HCT116 (cell line): ENCODE data around the gene RAB1A. TPM values are rescaled to one million over a fixed set of nuclear protein-coding genes. Genes with fewer than 3 reads are reported as not detected.

ENCODE experiments used
- ATAC-seq: fragments of 200-7000 bp; cut with Tn5 transposase; 2 replicates; pipeline ENCODE4 v1.9.1; 2020; ENCODE audit warnings: mild to moderate bottlenecking, moderate library complexity
- BruUV-seq: library from RNA; stranded (reverse); fragments of 400-500 nt; replicated peaks from 2 replicates; lab custom pipeline; 2021; lab: Mats Ljungman, UMichigan
- CTCF ChIA-PET: fragments of 300-600 bp; sonication (Branson Sonifier 250); formaldehyde crosslinking; loops from one replicate; lab custom pipeline; 2021; ENCODE audit warnings: antibody characterized with exemption; lab: Charles Lee
- POLR2A ChIA-PET: fragments of 300-600, 350-600 bp; sonication (Branson Sonifier 250); formaldehyde crosslinking; loops from one replicate; lab custom pipeline; 2021; ENCODE audit warnings: antibody characterized with exemption; lab: Charles Lee
- RAD21 ChIA-PET, 2 experiments: fragments of 300-600 bp; sonication (Branson Sonifier 250); formaldehyde crosslinking; loops; one replicate each; lab custom pipeline; 2023; ENCODE audit warnings: low total read pairs in 2 of 2; ENCODE audit not compliant: uncharacterized antibody in 2 of 2, unreplicated experiment in 2 of 2, low non-redundant PET in 1 of 2; lab: Charles Lee
- DNase-seq: peaks from one replicate; pipeline ENCODE4 v3.0.0-alpha.2; 2010; ENCODE audit warnings: low read depth, low spot score
- H2AFZ ChIP-seq: fragments of 200-600 bp; shearing (Covaris generic), sonication (generic); 2 replicates; pipeline ENCODE4 v1.6.1; 2017; ENCODE audit warnings: low read depth, mixed run types, mixed read lengths, antibody characterized with exemption, low read length; ENCODE audit not compliant: poor library complexity, severe bottlenecking
- H3K27ac ChIP-seq: 2 replicates; pipeline ENCODE4 v1.5.1; 2012; ENCODE audit warnings: low read depth, low read length
- H3K27me3 ChIP-seq: fragments of 200-600 bp; sonication (generic); 2 replicates; pipeline ENCODE4 v1.6.1; 2016; ENCODE audit warnings: mixed run types, low read length, mixed read lengths; ENCODE audit not compliant: insufficient read depth
- H3K36me3 ChIP-seq, 2 experiments: fragments of 200-500 bp in 1 of 2; fragments of 200-600 bp in 1 of 2; sonication (Bioruptor generic) in 1 of 2; sonication (generic) in 1 of 2; 2 replicates each; pipeline versions ENCODE4 v1.5.1 to v1.6.1; 2014 to 2016; ENCODE audit warnings: low read length in 2 of 2, inconsistent platforms in 1 of 2, mixed read lengths in 1 of 2, mixed run types in 1 of 2; ENCODE audit not compliant: insufficient read depth in 2 of 2, control insufficient read depth in 1 of 2
- H3K4me1 ChIP-seq, 2 experiments: fragments of 200-600 bp in 1 of 2; sonication (generic) in 1 of 2; 2 replicates each; pipeline versions ENCODE4 v1.5.1 to v1.6.1; 2012 to 2017; ENCODE audit warnings: low read length in 2 of 2, inconsistent platforms in 1 of 2, mild to moderate bottlenecking in 1 of 2, mixed read lengths in 1 of 2, mixed run types in 1 of 2, moderate library complexity in 1 of 2; ENCODE audit not compliant: insufficient read depth in 2 of 2, control insufficient read depth in 1 of 2
- H3K4me2 ChIP-seq: fragments of 200-600 bp; sonication (generic); 2 replicates; pipeline ENCODE4 v1.6.1; 2017; ENCODE audit warnings: mixed run types, low read length, mixed read lengths
- H3K4me3 ChIP-seq, 2 experiments: fragments of 200-600 bp in 1 of 2; sonication (generic) in 1 of 2; replicated peaks in 1 of 2; 2 replicates each; pipeline ENCODE4 v1.5.1; 2011 to 2016; ENCODE audit warnings: low read length in 2 of 2, control low read depth in 1 of 2, low read depth in 1 of 2, mild to moderate bottlenecking in 1 of 2, mixed read lengths in 1 of 2, mixed run types in 1 of 2
- H3K79me2 ChIP-seq: fragments of 200-600 bp; sonication (generic); 2 replicates; pipeline ENCODE4 v1.6.1; 2017; ENCODE audit warnings: mild to moderate bottlenecking, mixed run types, low read length, moderate library complexity, mixed read lengths; ENCODE audit not compliant: insufficient read depth
- H3K9ac ChIP-seq: fragments of 200-600 bp; sonication (generic); 2 replicates; pipeline ENCODE4 v1.6.1; 2016; ENCODE audit warnings: low read length, mixed read lengths
- H3K9me2 ChIP-seq: fragments of 200-600 bp; sonication (generic), shearing (Covaris generic); 2 replicates; pipeline ENCODE4 v1.6.1; 2017; ENCODE audit warnings: mixed run types, mild to moderate bottlenecking, moderate library complexity; ENCODE audit not compliant: insufficient read depth
- H3K9me3 ChIP-seq, 2 experiments: fragments of 200-500 bp in 1 of 2; fragments of 200-600 bp in 1 of 2; sonication (Bioruptor generic) in 1 of 2; sonication (generic) in 1 of 2; 2 replicates each; pipeline ENCODE4 v1.6.1; 2014 to 2017; ENCODE audit warnings: low read length in 2 of 2, mixed read lengths in 2 of 2, inconsistent platforms in 1 of 2, low read depth in 1 of 2, mild to moderate bottlenecking in 1 of 2, mixed run types in 1 of 2, moderate library complexity in 1 of 2; ENCODE audit not compliant: control insufficient read depth in 1 of 2, insufficient read depth in 1 of 2
- H4K20me1 ChIP-seq: fragments of 200-600 bp; sonication (generic), shearing (Covaris generic); 2 replicates; pipeline ENCODE4 v1.6.1; 2017; ENCODE audit warnings: mixed run types, mild to moderate bottlenecking, moderate library complexity; ENCODE audit not compliant: insufficient read depth
- CBX3 ChIP-seq: IDR thresholded peaks from 2 replicates; pipeline ENCODE4 v1.6.1; 2012; ENCODE audit warnings: low read depth
- CEBPB ChIP-seq: IDR thresholded peaks from 2 replicates; pipeline ENCODE4 v1.6.1; 2012; ENCODE audit warnings: low read depth
- EZH2 ChIP-seq: fragments of 200-600 bp; sonication (generic); IDR thresholded peaks from 2 replicates; pipeline ENCODE4 v1.6.1; 2017; ENCODE audit warnings: antibody characterized with exemption, mixed run types
- JUND ChIP-seq: IDR thresholded peaks from 2 replicates; pipeline ENCODE4 v1.6.1; 2012
- POLR2AphosphoS5 ChIP-seq: IDR thresholded peaks from 2 replicates; pipeline ENCODE4 v1.6.1; 2011; ENCODE audit warnings: mild to moderate bottlenecking, low read depth, low read length, moderate library complexity
- RAD21 ChIP-seq: IDR thresholded peaks from 2 replicates; pipeline ENCODE4 v1.6.1; 2012; ENCODE audit warnings: low read depth, mild to moderate bottlenecking
- SIN3A ChIP-seq: IDR thresholded peaks from 2 replicates; pipeline ENCODE4 v1.6.1; 2012; ENCODE audit warnings: low read depth
- SRF ChIP-seq: IDR thresholded peaks from 2 replicates; pipeline ENCODE4 v1.6.1; 2012; ENCODE audit warnings: low read depth
- intact Hi-C: fragments of 100-400 bp; cut with micrococcal nuclease; formaldehyde crosslinking; loops from 2 replicates; pipeline ENCODE4 v1.10.0; 2022
- total RNA-seq: library from RNA; stranded (reverse); gene quantifications from one replicate; pipeline ENCODE4 v1.2.1, GENCODE V29; 2021; ENCODE audit not compliant: unreplicated experiment
- TF ChIP-seq, protein P1 (sequence below): IDR thresholded peaks from 2 replicates; pipeline ENCODE4 v1.6.1; 2012
- TF ChIP-seq, protein P2 (sequence below): IDR thresholded peaks from 2 replicates; pipeline ENCODE4 v1.6.1; 2012; ENCODE audit warnings: low read depth

RAB1A gene
- total RNA-seq, 1 experiment from 2014 or later: 131 TPM

- no TSS peak for BruUV-seq
Measured at GRCh38 chr2:65067806-65068553, 61.9 kb downstream of the RAB1A start.

More at GRCh38 chr2:65067806-65068553, 61.9 kb downstream of the RAB1A start:
- POLR2A ChIA-PET: interaction anchor here (1.2 to 1.3 kb wide), 2 partner anchors 62 to 101 kb away, joined by 3 read pairs; partner anchors contain the start of gene RAB1A
- Histone ChIP-seq H4K20me1 (no peaks in the 10 kb centered on the region), H3K9ac (no peak overlapping the region), H3K9me3 (no peaks in the 10 kb centered on the region), H2AFZ (no peak overlapping the region), H3K79me2 (peaks cover 4% of the 10 kb centered on the region), H3K36me3 (0 out of 4 replicates have a peak, but pooled peaks cover 2 to 6% of the 10 kb centered on the region in 2 experiments), H3K27me3 (no peaks in the 10 kb centered on the region), H3K9me2 (no peaks in the 10 kb centered on the region), H3K4me3 (no peak overlapping the region), H3K27ac (peak overlapping the region; percentile 78), H3K4me1 (peaks cover 37 to 59% of the 10 kb centered on the region in 2 experiments), H3K4me2 (no peak overlapping the region; the same call in 1 of the 2 replicates)
- no peak for ATAC-seq
- no peak for DNase-seq
- CTCF ChIA-PET: interaction anchor here (1.2 kb wide), 1 partner anchor 101 kb away, joined by 3 read pairs; no protein-coding TSS in a partner anchor
- TF ChIP-seq, protein P1, sequence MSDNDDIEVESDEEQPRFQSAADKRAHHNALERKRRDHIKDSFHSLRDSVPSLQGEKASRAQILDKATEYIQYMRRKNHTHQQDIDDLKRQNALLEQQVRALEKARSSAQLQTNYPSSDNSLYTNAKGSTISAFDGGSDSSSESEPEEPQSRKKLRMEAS: no peak
- no peak for TF ChIP-seq CEBPB
- no peak for TF ChIP-seq JUND
- TF ChIP-seq POLR2AphosphoS5: no peak
- TF ChIP-seq CBX3: no peak
- TF ChIP-seq EZH2: no peak
- TF ChIP-seq, protein P2, sequence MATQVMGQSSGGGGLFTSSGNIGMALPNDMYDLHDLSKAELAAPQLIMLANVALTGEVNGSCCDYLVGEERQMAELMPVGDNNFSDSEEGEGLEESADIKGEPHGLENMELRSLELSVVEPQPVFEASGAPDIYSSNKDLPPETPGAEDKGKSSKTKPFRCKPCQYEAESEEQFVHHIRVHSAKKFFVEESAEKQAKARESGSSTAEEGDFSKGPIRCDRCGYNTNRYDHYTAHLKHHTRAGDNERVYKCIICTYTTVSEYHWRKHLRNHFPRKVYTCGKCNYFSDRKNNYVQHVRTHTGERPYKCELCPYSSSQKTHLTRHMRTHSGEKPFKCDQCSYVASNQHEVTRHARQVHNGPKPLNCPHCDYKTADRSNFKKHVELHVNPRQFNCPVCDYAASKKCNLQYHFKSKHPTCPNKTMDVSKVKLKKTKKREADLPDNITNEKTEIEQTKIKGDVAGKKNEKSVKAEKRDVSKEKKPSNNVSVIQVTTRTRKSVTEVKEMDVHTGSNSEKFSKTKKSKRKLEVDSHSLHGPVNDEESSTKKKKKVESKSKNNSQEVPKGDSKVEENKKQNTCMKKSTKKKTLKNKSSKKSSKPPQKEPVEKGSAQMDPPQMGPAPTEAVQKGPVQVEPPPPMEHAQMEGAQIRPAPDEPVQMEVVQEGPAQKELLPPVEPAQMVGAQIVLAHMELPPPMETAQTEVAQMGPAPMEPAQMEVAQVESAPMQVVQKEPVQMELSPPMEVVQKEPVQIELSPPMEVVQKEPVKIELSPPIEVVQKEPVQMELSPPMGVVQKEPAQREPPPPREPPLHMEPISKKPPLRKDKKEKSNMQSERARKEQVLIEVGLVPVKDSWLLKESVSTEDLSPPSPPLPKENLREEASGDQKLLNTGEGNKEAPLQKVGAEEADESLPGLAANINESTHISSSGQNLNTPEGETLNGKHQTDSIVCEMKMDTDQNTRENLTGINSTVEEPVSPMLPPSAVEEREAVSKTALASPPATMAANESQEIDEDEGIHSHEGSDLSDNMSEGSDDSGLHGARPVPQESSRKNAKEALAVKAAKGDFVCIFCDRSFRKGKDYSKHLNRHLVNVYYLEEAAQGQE: no peak
- no peak for TF ChIP-seq RAD21
- TF ChIP-seq SIN3A: no peak
- no peak for TF ChIP-seq SRF
- RAD21 ChIA-PET: no interaction called here
- intact Hi-C loops: no loop called here
